NCI-H2107 treated with DMSO at 0.1 percent for 48 hours (cell line): Measurements from ENCODE around the gene FRAS1.
"Not testable (repeated sequence)": the region's sequence is repeated elsewhere in the genome, so short reads cannot be mapped to it uniquely, and the experiment has no call there.

Experiments used
- DNase-seq: peaks from one replicate; lab custom pipeline; 2025; ENCODE audit not compliant: unreplicated experiment; lab: John Stamatoyannopoulos, UW

The FRAS1 gene

DNA sequence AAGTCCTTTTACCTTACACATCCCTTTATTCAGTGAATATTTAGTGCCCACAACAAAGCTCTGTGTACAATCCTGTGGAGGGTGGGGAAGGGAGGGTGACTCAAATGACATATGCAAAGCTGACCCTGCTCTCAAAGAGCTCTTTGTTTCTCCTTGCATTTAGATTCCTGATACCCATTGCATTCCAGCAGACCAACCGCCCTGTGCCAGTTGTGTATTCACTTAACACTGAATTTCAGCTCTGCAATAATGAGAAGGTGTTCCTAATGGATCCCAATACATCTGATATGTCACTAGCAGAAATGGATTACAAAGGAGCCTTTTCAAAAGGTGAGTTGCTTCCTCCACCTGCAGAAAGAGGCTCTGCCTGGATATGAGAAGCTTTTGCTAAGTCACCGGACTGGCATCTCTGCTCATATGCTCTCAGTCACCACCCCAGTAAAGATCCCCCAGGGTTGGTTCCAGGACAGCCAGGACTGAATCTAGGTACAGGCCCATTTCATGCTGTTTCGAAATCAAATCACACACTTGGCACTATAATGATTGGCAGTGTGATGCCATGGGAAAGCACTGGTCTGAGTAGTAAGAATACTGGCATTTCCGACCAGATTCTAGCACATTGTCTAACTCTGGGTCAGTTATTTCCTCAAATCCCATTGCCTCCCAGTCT lies 477.3 kb downstream of the FRAS1 start:
- DNase-seq: no peak

DNA sequence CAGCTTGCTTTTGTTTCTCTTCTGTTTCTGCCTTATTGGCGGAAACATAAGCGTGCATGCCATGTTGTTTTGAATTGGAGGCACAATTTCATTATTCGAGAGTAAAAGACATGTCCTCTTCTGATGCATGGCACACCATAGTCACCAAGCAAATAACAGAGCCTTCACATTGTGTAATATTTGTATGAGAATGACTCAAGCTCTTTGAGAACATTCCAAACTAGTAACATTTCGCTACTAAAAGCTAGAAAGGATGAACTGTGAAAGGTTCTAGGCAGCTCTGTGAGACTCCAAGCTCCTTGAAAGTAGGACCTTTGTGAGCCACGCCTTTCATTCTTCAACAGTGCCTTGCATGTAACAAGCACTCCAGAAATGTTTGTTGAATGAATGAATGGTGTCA lies 485.2 kb downstream of the FRAS1 start:
- DNase-seq: no peak

DNA sequence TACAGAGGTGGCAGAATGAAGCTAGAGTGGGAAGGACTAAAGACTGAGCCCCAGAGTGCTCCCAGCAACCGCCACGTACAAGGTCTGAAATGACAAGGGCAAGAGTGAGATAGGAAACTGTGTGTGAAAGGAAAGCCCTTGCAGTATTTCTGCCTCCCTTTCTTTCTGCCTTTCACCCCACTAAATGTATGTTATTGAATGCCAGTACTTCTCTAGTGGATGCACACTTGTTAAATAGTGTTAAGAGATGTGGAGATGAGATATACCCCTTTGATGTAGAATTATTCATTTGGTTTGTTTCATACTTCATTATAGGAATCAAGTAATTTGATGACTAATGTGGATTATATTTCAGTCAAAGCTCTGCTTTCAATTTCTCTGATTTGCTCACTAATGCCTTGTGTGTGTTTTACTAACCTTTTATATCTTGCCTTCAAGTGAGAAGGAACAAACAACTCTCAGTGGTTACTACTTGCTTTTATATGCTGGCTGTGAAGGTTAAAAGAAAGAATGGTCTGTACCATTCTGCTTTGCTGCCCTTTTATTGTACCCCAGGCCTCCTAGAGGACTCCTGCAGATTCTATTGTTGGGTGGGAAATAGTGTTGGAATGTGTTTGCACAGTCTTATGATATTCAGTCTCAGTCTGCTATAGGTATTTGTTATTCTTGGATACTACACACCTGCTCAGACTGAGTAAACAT lies 486.5 kb downstream of the FRAS1 start:
- no peak for DNase-seq

DNA sequence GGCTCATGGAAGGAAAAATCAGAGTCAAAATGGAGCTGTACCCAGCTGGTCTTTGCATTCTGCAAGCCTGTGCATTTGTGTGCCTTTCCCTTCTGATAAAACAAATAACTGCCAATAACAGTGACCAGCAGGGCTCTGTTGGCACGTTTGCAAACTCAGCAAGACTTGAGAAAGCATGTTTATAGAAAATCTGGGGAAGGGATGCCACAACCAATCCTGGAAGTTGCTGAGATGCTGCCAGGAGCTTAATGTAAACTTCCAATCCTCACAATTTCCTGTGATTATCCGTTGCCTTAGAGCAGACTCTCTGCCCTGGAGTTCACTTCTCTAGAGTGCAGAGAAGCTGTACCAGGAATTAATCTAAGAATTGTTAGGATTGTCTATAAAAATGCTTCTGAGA lies 487.6 kb downstream of the FRAS1 start:
- DNase-seq: no peak

- no peak for DNase-seq
These were observed 488.4 kb downstream of the FRAS1 start for GRCh38 chr4:78545275-78546246.

DNA sequence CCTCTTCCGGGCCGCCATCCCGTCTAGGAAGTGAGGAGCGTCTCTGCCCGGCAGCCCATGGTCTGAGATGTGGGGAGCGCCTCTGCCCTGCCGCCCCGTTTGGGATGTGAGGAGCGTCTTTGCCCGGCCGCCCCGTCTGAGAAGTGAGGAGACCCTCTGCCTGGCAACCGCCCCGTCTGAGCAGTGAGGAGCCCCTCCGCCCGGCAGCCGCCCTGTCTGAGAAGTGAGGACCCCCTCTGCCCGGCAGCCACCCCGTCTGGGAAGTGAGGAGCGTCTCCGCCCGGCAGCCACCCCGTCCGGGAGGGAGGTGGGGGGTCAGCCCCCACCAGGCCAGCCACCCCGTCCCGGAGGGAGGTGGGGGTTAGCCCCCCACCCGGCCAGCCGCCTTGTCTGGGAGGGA lies 490.8 kb downstream of the FRAS1 start:
- DNase-seq: not testable (repeated sequence)

- DNase-seq: not testable (repeated sequence)
These were observed 491.8 kb downstream of the FRAS1 start for GRCh38 chr4:78548889-78549288.

GRCh38 chr4:78551420-78552351 lies 494.6 kb downstream of the FRAS1 start, which contains the start of gene ANXA3:
ANXA3 (plus strand) TSS chr4:78551770; CDS start chr4:78554474, 2,704 bp downstream.
- DNase-seq: no peak

GRCh38 chr4:78552389-78553042 lies 495.4 kb downstream of the FRAS1 start:
- DNase-seq: no peak

DNA sequence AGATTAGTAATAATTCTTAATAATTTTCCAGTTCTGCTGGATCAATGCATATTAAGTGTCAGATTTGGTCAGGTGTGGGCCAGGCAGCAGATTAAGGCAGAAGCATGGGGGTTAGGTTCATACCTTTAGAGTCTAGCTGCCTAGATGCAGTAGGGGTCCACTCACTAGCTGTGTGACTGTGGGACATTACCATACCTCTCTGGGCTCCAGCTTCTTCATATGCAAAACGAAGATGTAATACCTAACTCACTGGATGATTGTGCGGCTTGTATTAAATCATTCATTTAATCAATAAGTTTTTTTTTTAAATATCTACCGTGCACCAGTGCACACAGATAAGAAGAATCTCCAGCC lies 495.9 kb downstream of the FRAS1 start:
- DNase-seq: no peak

- no peak for DNase-seq
These were observed 496.5 kb downstream of the FRAS1 start for GRCh38 chr4:78553529-78554060.

GRCh38 chr4:78556665-78557064 lies 499.5 kb downstream of the FRAS1 start:
- DNase-seq: no peak

- no peak for DNase-seq
These were observed 500.7 kb downstream of the FRAS1 start for GRCh38 chr4:78557841-78558240.

DNA sequence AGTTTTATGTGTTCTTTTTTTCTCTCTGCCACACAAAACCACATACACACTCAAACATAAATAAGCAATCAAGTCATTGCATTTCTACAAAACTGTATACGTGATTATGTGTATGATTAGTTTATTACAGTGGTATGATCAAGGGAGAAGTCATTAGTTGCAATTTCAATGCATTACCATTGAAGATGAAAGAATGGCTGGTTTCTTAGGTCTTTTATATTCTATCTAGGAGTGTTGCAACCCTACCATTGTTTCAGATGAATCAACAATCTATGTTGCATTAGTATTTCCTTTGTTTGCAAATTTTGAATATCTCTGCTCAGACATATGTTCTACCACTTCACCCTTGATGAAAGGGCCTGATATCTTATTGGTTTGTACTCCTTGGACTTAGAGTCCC lies 501.3 kb downstream of the FRAS1 start:
- DNase-seq: no peak

DNA sequence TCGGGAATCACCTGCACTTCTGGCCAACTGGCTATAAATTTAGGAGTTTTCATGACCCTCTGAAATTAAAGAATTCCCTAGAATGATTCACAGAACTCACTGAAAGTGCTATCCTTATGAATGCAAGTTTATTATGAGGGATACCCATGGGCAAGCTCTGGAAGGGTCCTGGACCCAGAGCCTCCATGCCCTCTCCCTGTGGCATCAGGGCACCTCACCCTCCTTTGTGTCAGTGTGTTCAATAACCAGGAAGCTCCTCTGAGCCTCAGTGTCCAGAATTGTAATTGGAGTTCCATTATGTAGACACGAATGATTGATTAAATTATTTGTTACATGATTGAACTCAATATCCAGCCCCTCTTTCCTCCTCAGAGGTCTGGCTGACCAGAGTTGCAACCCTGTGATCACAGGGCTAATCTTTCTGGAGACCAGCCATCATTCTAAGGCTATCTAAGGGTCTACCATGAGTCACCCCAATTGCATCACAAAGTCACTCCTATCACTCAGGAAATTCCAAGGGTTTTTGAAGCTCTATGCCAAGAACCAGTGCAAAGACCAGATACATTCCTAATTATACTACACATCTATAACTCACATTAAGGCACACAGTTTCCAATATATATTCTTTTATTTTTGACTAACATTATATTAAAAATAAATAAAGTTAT lies 503.3 kb downstream of the FRAS1 start:
- no peak for DNase-seq

DNA sequence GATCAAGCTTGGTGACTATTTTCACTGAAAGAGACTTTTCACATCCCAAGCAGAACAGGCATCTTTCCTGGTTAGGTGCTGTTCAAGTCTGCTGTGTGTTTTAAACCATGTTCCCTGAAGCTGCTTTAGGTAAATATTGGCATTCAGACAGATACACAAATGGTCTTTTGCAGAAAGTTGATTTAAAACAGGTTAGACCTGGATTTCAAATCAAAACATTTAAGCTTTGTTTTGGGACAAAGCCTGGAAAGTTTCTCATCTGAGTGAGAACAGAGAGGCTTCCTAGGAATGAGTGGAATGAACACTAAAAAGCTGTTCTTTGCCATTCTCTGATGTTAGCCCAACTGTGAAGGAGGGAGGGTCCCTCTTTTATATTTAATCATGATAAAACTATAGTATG lies 504.6 kb downstream of the FRAS1 start:
- DNase-seq: no peak

- DNase-seq: no peak
These were observed 505.6 kb downstream of the FRAS1 start for GRCh38 chr4:78562687-78563086.

DNA sequence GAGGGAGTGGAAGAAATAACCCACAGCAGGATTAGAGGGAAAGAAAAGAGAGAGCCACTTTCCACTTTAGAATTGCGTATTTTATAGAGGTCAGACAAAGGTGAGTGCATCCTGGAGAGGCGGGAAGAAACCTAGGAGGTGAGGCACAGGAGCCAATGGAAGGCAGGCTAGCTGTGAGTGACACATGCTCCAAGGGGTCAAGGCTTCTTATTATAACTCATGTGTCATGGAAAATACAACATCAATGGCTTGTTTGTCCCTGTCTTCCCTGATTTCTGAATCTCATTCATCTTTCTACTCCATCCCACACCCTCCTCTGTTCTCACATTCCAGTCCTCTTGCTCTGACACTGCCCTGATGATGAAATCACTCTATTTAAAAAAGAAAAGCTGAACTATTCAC lies 508.8 kb downstream of the FRAS1 start:
- no peak for DNase-seq

- no peak for DNase-seq
These were observed 509.8 kb downstream of the FRAS1 start for GRCh38 chr4:78566834-78567499.
